ENCODE data around the gene TTN.

DNA sequence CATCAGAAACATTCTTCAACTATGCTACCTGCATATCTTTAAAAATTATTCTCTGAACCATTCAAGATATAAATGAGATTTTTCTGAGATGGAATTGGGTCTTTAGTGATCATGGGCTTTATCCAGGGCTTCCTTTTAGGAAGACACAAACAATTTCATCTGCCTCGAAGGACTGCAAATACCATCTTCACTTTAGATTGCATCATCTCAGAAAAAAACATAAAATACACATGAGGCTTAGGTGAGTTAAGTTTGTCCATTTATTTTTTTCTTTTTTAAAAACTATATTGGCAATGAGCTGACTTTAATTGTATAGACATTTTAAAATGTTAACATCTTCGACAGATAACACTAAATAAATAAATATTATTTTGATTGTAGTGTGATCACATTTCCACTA, 20.1 kb downstream of the TTN start:
- TF ChIP-seq MXI1 (IDR thresholded peaks at IDR 0.05; ENCODE audit: borderline replicate concordance, low read depth, low read length), result no peak
- no peak for TF ChIP-seq POLR2A (IDR thresholded peaks at IDR 0.05; ENCODE audit: low read depth, low read length)
- no peak for TF ChIP-seq CTCF (conservative IDR thresholded peaks at IDR 0.05; ENCODE audit: low read depth, low read length)
- TF ChIP-seq FOS (IDR thresholded peaks at IDR 0.05; ENCODE audit: low read depth, low read length), result no peak

All from IMR-90 (cell line).